IPS DF 6.9 (cell line): ENCODE measurements around the gene LIPG.
"Not testable (repeated sequence)": the region's sequence is repeated elsewhere in the genome, so short reads cannot be mapped to it uniquely, and the experiment has no call there.

Experiments
- DNase-seq: peaks from one replicate; pipeline ENCODE4 v3.0.0-alpha.2; 2013; ENCODE audit warnings: low read depth, low spot score
- H3K27ac ChIP-seq: one replicate; pipeline ENCODE4 v1.5.1; 2013; ENCODE audit warnings: low read length, control low read depth
- H3K27me3 ChIP-seq: 2 replicates; pipeline ENCODE4 v1.6.1; 2013; ENCODE audit warnings: mild to moderate bottlenecking, low read length; ENCODE audit not compliant: control insufficient read depth, insufficient read depth
- H3K36me3 ChIP-seq: 2 replicates; pipeline ENCODE4 v1.6.1; 2013; ENCODE audit warnings: low read length; ENCODE audit not compliant: control insufficient read depth, insufficient read depth
- H3K4me1 ChIP-seq: 2 replicates; pipeline ENCODE4 v1.6.1; 2013; ENCODE audit warnings: low read length; ENCODE audit not compliant: control insufficient read depth, insufficient read depth
- H3K4me3 ChIP-seq: 2 replicates; pipeline ENCODE4 v1.5.1; 2013; ENCODE audit warnings: mild to moderate bottlenecking, low read length
- H3K9me3 ChIP-seq: 2 replicates; pipeline ENCODE4 v1.6.1; 2013; ENCODE audit warnings: low read length, inconsistent platforms; ENCODE audit not compliant: control insufficient read depth, insufficient read depth
- WGBS: extraction: QIAGEN DNeasy Blood & Tissue Kit; methylation state at CpG from one replicate; pipeline ENCODE4 v1.1.7; 2013; ENCODE audit warnings: mixed read lengths, missing lambda C conversion rate; ENCODE audit not compliant: insufficient read length, insufficient coverage; 5-methylcytosine and 5-hydroxymethylcytosine counted together

The LIPG gene

GRCh38 chr18:49572611-49573345 is 10.9 kb downstream of the LIPG start:
- DNase-seq, result no peak
- no peak overlapping the region for H3K27ac ChIP-seq
- H3K36me3 ChIP-seq, result peaks cover 3% of the 10 kb centered on the region; the same call in 1 of the 2 replicates
- no peaks in the 10 kb centered on the region for H3K4me1 ChIP-seq
- WGBS, result no CpG with 5 or more reads among the region's 11 CpGs
- H3K27me3 ChIP-seq, result no peaks in the 10 kb centered on the region
- H3K4me3 ChIP-seq, result no peak overlapping the region
- H3K9me3 ChIP-seq, result no peaks in the 10 kb centered on the region

- Histone ChIP-seq H3K27me3 (no peaks in the 10 kb centered on the region), H3K4me1 (no peaks in the 10 kb centered on the region), H3K27ac (no peak overlapping the region), H3K9me3 (no peaks in the 10 kb centered on the region), H3K36me3 (peaks cover 3% of the 10 kb centered on the region; the same call in 1 of the 2 replicates), H3K4me3 (no peak overlapping the region)
- no CpG with 5 or more reads among the region's 2 CpGs for WGBS
- DNase-seq, result no peak
Observed at GRCh38 chr18:49573835-49574234, 12.0 kb downstream of the LIPG start.

GRCh38 chr18:49579041-49579440 is 17.2 kb downstream of the LIPG start:
- no CpG with 5 or more reads among the region's 2 CpGs for WGBS
- H3K4me1 ChIP-seq, H3K36me3 ChIP-seq, H3K9me3 ChIP-seq, H3K27ac ChIP-seq, DNase-seq, H3K27me3 ChIP-seq, H3K4me3 ChIP-seq: not testable (repeated sequence)

- not testable (repeated sequence) for H3K4me1 ChIP-seq, H3K27ac ChIP-seq, DNase-seq, H3K36me3 ChIP-seq, H3K9me3 ChIP-seq, H3K27me3 ChIP-seq, H3K4me3 ChIP-seq
- no CpG with 5 or more reads among the region's 2 CpGs for WGBS
Observed at GRCh38 chr18:49579583-49579982, 17.7 kb downstream of the LIPG start.

- Histone ChIP-seq H3K27me3 (no peaks in the 10 kb centered on the region), H3K4me1 (no peaks in the 10 kb centered on the region), H3K4me3 (no peak overlapping the region), H3K36me3 (no peaks in the 10 kb centered on the region), H3K27ac (no peak overlapping the region), H3K9me3 (no peaks in the 10 kb centered on the region)
- no peak for DNase-seq
- no CpG with 5 or more reads among the region's 1 CpG for WGBS
Observed at GRCh38 chr18:49580279-49580678, 18.4 kb downstream of the LIPG start.

GRCh38 chr18:49581371-49581770 is 19.5 kb downstream of the LIPG start:
- Histone ChIP-seq H3K27me3 (no peaks in the 10 kb centered on the region), H3K36me3 (no peaks in the 10 kb centered on the region), H3K4me3 (no peak overlapping the region), H3K4me1 (peaks cover 2% of the 10 kb centered on the region; the same call in 1 of the 2 replicates), H3K9me3 (no peaks in the 10 kb centered on the region), H3K27ac (no peak overlapping the region)
- DNase-seq, result no peak
- no CpG with 5 or more reads among the region's 7 CpGs for WGBS

GRCh38 chr18:49582579-49582978 is 20.7 kb downstream of the LIPG start:
- no peaks in the 10 kb centered on the region for H3K9me3 ChIP-seq
- no peak for DNase-seq
- H3K4me1 ChIP-seq, result peaks cover 2% of the 10 kb centered on the region; the same call in 1 of the 2 replicates
- H3K4me3 ChIP-seq, result no peak overlapping the region
- no peak overlapping the region for H3K27ac ChIP-seq
- WGBS, result no CpG with 5 or more reads among the region's 8 CpGs
- H3K27me3 ChIP-seq, result no peaks in the 10 kb centered on the region
- H3K36me3 ChIP-seq, result no peaks in the 10 kb centered on the region

GRCh38 chr18:49584394-49584793 is 22.5 kb downstream of the LIPG start:
- Histone ChIP-seq H3K4me1 (peaks cover 2% of the 10 kb centered on the region; the same call in 1 of the 2 replicates), H3K27me3 (no peaks in the 10 kb centered on the region), H3K36me3 (no peaks in the 10 kb centered on the region), H3K9me3 (no peaks in the 10 kb centered on the region), H3K27ac (no peak overlapping the region), H3K4me3 (no peak overlapping the region)
- no CpG with 5 or more reads among the region's 3 CpGs for WGBS
- DNase-seq, result no peak

- not testable (repeated sequence) for H3K27ac ChIP-seq, H3K9me3 ChIP-seq, DNase-seq, H3K36me3 ChIP-seq, H3K27me3 ChIP-seq, H3K4me3 ChIP-seq, H3K4me1 ChIP-seq
- WGBS, result no CpG with 5 or more reads among the region's 4 CpGs
Observed at GRCh38 chr18:49584951-49585350, 23.1 kb downstream of the LIPG start.

- no CpG with 5 or more reads among the region's 9 CpGs for WGBS
- Histone ChIP-seq H3K36me3 (no peaks in the 10 kb centered on the region), H3K4me1 (peaks cover 2% of the 10 kb centered on the region; the same call in 1 of the 2 replicates), H3K4me3 (no peak overlapping the region), H3K27ac (no peak overlapping the region), H3K27me3 (no peaks in the 10 kb centered on the region), H3K9me3 (no peaks in the 10 kb centered on the region)
- no peak for DNase-seq
Observed at GRCh38 chr18:49585781-49586663, 24.2 kb downstream of the LIPG start.
